ENCODE results near the gene GNA14. TPM values are rescaled to one million over a fixed set of nuclear protein-coding genes. Genes with fewer than 3 reads are reported as not detected.
"Not testable (repeated sequence)": the region's sequence is repeated elsewhere in the genome, so short reads cannot be mapped to it uniquely, and the experiment has no call there.

Gene GNA14
- polyA plus RNA-seq, 2 of the 4 experiments (the other 2 are of a cell fraction): 0.04 to 0.06 TPM

GRCh38 chr9:77403239-77403638, 244.9 kb downstream of the GNA14 start (continued):
- no peak for TF ChIP-seq NPAS2 (CRISPR knock-in tag; IDR thresholded peaks at IDR 0.05; ENCODE audit: borderline replicate concordance)
- no peak for TF ChIP-seq HOXB13 (CRISPR knock-in tag; IDR thresholded peaks at IDR 0.05; ENCODE audit: low read depth)
- TF ChIP-seq CBX8 (IDR thresholded peaks at IDR 0.05): no peak
- no peak for TF ChIP-seq CEBPB (IDR thresholded peaks at IDR 0.05)
- no peak for TF ChIP-seq RARB (CRISPR knock-in tag; IDR thresholded peaks at IDR 0.05)
- TF ChIP-seq NFE2L2 (conservative IDR thresholded peaks at IDR 0.05; ENCODE audit: low read length): no peak
- TF ChIP-seq, protein P1, sequence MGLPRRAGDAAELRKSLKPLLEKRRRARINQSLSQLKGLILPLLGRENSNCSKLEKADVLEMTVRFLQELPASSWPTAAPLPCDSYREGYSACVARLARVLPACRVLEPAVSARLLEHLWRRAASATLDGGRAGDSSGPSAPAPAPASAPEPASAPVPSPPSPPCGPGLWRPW (IDR thresholded peaks at IDR 0.05): no peak

GRCh38 chr9:77402286-77402685, 245.8 kb downstream of the GNA14 start:
- WGBS (ENCODE audit: missing lambda C conversion rate): 74% methylated on average over 2 of the region's 2 CpGs
- FAIRE-seq (no peak), ATAC-seq (no peak), DNase-seq (ENCODE audit: low read depth in 1 of 2, low spot score in 1 of 2) (no peak)
- TF ChIP-seq NR3C1 (IDR thresholded peaks at IDR 0.05) (no peak), MYC (IDR thresholded peaks at IDR 0.05; ENCODE audit: borderline replicate concordance, low read length) (no peak), GATA3 (IDR thresholded peaks at IDR 0.05; ENCODE audit: borderline replicate concordance) (no peak), KDM5A (IDR thresholded peaks at IDR 0.05) (no peak), NPAS2 (CRISPR knock-in tag; IDR thresholded peaks at IDR 0.05; ENCODE audit: borderline replicate concordance) (no peak), CEBPB (IDR thresholded peaks at IDR 0.05) (no peak), ELK1 (IDR thresholded peaks at IDR 0.05; ENCODE audit: low read depth, low read length) (no peak), HMGXB4 (CRISPR knock-in tag; IDR thresholded peaks at IDR 0.05; ENCODE audit: borderline replicate concordance) (no peak), ZFP36 (IDR thresholded peaks at IDR 0.05; ENCODE audit: borderline replicate concordance, partially characterized antibody) (no peak), JUN (IDR thresholded peaks at IDR 0.05) (no peak), JUNB (IDR thresholded peaks at IDR 0.05) (no peak), RNF2 (IDR thresholded peaks at IDR 0.05; ENCODE audit: borderline replicate concordance, low read depth) (no peak), ZSCAN20 (CRISPR knock-in tag; IDR thresholded peaks at IDR 0.05) (no peak), ESRRA (IDR thresholded peaks at IDR 0.05; ENCODE audit: borderline replicate concordance, low read length) (no peak), MAFK (IDR thresholded peaks at IDR 0.05; ENCODE audit: partially characterized antibody) (no peak), PHF8 (IDR thresholded peaks at IDR 0.05; ENCODE audit: borderline replicate concordance, low read depth) (no peak)
- Histone ChIP-seq H3K4me3 (no peak overlapping the region), H3K27ac (no peak overlapping the region), H3K9me3 (no peaks in the 10 kb centered on the region), H3K4me2 (no peak overlapping the region), H3K4me1 (no peaks in the 10 kb centered on the region)
- ChIA-PET POLR2A (no interaction called here), CTCF (no interaction called here)

DNA sequence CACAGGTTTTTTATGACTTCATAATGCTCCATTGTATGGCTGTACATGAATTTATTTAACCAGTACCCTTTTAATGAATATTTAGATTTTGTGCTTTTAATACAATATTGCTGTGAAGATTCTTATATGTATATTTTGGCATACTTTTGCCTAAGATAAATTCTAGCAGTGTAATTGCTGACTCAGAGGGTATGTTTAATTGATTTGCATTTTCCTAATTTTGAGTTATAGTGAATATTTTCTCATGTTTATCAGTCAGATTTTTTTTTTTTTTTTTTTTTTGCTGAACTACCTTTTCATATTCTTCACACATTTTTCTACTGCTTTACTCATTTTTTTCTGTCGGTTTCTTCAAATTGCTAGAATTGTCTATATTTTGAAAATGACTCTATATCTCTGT, 248.2 kb downstream of the GNA14 start:
- Histone ChIP-seq H3K4me1 (no peaks in the 10 kb centered on the region), H3K27ac (no peak overlapping the region), H3K4me3 (no peak overlapping the region), H3K9me3 (no peaks in the 10 kb centered on the region), H3K4me2 (no peak overlapping the region)
- WGBS (ENCODE audit: missing lambda C conversion rate): 95% methylated on average over 1 of the region's 1 CpG
- CTCF ChIA-PET: no interaction called here
- POLR2A ChIA-PET: no interaction called here
- no peak for DNase-seq (ENCODE audit: low read depth in 1 of 2, low spot score in 1 of 2)
- no peak for TF ChIP-seq RNF2 (IDR thresholded peaks at IDR 0.05; ENCODE audit: borderline replicate concordance, low read depth)
- no peak for TF ChIP-seq HOXB13 (CRISPR knock-in tag; IDR thresholded peaks at IDR 0.05; ENCODE audit: low read depth)
- FAIRE-seq: no peak
- ATAC-seq: no peak

DNA sequence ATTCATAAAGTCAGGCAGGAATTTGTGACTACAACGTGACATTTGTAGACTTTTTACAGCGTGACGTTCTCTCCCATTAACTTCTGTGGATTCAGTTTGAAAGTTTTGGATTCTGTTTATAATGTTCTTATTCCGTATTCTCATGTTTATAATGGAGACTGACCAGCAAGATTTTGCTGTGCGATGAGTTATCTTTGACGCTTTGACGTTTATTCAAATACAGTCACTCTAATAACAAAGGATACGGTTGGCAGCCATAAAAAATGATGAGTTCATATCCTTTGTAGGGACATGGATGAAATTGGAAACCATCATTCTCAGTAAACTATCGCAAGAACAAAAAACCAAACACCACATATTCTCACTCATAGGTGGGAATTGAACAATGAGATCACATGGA, 249.5 kb downstream of the GNA14 start:
- H3K4me1 ChIP-seq; DNase-seq (ENCODE audit: low read depth in 1 of 2, low spot score in 1 of 2); POLR2A ChIA-PET; H3K9me3 ChIP-seq; H3K4me2 ChIP-seq; H3K27ac ChIP-seq; H3K4me3 ChIP-seq; ATAC-seq; FAIRE-seq: not testable (repeated sequence)
- WGBS (ENCODE audit: missing lambda C conversion rate): 91% methylated on average over 9 of the region's 9 CpGs
- CTCF ChIA-PET: interaction anchor here (1.3 kb wide), 1 partner anchor 58 kb away, joined by 4 read pairs; no protein-coding TSS in a partner anchor
